HG02610 (cell line): ENCODE measurements around the gene GPATCH8.
"Not testable (repeated sequence)": the region's sequence is repeated elsewhere in the genome, so short reads cannot be mapped to it uniquely, and the experiment has no call there.

Experiments
- ATAC-seq: cut with Tn5 transposase; IDR thresholded peaks from one replicate; pipeline ENCODE4 v1.9.1; 2021; ENCODE audit warnings: mild to moderate bottlenecking, moderate library complexity; ENCODE audit not compliant: unreplicated experiment

The GPATCH8 gene

DNA sequence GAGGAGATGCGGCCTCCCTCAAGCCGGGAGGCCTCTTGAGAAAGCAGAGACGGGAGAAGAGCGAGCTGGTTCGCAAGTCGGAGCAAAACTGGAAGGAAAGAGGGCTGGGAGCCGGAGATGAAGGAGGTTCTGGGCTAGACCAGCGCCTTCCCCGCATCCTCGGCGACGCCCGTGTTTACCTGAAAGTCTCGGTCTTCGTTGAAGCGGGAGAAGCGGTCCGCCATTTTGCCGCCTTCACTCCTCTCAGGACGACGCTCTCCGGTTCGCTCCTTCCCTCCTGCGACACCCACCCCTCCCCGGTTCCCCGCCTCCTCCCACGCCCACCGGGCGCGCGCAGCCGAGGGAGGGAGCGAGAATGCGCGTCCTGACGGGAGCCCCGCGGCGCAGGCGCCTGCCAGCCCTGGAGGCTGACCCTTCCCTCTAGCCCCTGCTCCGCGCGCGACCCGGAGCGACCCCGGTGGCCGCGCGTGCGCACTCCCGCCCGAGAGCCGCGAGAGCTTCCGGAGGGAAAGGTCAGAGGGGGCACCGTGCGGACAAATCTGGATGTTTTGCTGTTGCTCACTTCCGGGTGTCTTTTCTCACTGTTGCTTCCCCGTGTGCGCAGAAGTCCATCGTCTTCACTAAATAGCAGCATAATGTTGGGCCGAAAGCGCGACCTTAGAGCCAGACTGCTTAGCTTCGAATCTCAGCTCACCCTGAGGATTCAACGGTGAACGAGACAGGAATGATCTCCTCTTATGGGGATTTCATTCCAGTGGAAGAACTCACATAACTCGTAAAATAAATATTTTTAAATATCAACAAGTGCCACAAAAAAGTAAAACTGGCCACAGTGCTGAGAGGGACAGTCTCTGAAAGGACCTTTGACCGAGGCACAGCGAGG is at the start of gene GPATCH8:
GPATCH8 (minus strand) TSS at position 260 of the 883 bp plus-strand sequence; CDS start at position 224, 36 bp downstream.
- peak; percentile 85 for ATAC-seq

DNA sequence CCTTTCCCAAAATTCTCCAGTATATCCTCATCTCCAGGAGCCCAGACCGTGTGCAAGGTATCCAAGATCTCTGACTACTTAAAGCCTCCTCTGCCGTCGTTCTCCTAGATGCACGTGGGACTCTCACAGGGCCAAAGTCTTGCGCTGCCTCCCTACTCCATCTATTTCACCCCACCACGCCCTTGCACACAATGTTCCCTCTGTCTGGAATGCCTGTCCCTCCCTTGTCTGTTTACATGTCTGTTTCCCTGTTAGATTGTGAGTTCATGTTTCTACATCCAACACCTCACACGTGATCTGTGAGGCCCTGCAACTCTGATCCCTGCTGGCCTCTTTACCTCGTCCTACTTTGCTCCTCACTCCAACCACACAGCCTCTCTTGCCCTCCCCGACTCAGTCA is 49.2 kb upstream of the GPATCH8 start:
- ATAC-seq, result no peak

DNA sequence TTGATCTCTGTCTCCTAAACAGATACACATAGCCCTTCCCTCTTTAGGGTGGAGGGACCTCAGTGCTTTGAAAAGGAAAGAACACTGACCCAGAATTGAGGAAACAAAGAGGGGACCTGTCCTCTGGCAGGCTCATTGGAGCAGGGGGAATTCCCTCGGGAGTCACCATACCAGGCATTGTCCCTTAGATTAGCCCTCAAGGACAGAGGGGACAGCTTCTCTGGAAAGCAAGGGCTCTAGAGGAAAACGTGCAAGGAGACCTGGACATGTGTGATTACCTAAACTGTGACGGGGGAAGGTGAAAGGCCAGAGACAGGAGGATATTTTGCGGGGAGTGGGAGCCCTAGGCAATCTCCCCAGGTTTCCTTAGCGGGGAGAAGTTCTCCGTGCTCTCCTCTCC is 46.5 kb upstream of the GPATCH8 start:
- no peak for ATAC-seq

- no peak for ATAC-seq
These were observed 45.4 kb upstream of the GPATCH8 start for GRCh38 chr17:44548376-44549230.

DNA sequence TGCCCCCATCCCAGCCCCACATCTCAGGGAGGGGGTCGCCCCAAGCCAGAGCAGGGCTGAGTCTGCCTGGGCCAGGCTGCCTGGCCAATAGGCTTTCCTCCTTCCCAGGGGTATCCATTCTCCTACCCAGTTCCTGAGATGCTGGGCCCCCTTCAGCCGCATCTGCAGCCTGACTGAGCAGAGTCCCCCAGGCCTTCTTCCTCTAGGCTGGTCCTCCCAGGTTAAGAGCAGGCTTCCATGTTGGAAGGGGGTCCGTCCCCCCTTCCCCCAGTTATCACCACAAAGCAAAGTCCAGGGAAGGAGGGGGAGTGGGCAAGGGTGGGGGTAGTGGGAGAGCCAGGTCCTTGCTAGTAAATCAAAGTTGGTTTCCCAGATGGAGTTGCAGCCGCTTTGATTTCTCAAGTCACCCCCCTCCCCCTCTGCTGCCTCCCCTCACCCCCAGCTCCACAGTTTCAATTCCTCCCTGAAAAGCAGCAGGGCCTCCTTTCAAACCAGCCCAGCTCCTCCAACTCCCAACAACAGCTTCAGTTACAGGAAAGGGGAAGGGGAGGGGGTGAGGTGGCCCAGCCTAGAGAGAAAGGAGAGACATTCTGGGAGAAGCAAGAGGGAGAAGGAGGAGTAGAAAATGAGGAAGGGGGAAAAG is 44.5 kb upstream of the GPATCH8 start:
- no peak for ATAC-seq

GRCh38 chr17:44546671-44547606 is 43.7 kb upstream of the GPATCH8 start:
- no peak for ATAC-seq

GRCh38 chr17:44543905-44544523 is 40.8 kb upstream of the GPATCH8 start:
- no peak for ATAC-seq

- no peak for ATAC-seq
These were observed 40.2 kb upstream of the GPATCH8 start for GRCh38 chr17:44543213-44543904.

- no peak for ATAC-seq
These were observed 38.8 kb upstream of the GPATCH8 start for GRCh38 chr17:44541884-44542581.

GRCh38 chr17:44540246-44541084 is 37.3 kb upstream of the GPATCH8 start:
- ATAC-seq, result no peak

GRCh38 chr17:44539673-44540072 is 36.5 kb upstream of the GPATCH8 start:
- ATAC-seq, result no peak

- ATAC-seq, result not testable (repeated sequence)
These were observed 34.7 kb upstream of the GPATCH8 start for GRCh38 chr17:44537922-44538321.

DNA sequence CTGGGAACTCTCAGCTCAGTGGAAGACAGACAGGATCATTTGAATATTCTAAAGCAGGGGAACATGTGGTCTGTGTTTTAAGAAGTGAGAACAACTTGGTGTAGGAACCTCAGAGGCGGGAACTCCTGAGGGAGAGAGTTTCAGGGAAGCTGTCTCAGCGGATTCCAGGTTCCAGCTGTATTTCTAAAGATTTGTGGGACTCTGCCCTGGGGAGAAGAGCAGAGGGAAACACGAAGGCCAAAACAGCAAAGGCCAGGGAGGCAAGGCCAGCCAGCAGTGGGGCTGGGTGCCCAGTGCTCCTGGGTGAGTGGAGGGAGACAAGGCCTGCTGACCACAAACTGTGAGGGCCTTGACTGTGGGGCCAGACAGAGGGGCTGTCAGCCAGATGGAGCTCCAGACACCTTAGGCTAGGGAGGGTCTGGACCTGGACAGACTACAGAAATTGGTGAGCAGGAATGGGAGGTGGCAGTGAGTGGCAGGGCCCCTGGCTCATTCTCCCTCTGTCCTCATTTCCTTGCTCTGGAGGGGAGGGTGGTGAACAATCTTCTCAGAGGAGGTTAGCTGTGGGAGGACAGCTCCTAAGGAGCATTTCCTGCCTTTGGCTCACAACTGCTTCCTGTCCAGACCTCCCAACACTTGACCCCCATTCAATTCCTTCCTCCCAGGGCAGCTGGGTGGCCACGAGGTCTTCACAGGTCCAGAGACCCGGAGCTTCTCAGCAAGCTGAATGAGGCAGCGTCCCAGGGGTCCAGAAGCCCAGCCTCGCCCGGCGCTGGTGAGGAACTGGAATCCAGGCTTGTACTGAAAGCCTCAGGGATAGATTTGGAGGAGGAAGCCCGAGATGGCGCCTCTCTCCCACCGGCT is 33.1 kb upstream of the GPATCH8 start:
- no peak for ATAC-seq

DNA sequence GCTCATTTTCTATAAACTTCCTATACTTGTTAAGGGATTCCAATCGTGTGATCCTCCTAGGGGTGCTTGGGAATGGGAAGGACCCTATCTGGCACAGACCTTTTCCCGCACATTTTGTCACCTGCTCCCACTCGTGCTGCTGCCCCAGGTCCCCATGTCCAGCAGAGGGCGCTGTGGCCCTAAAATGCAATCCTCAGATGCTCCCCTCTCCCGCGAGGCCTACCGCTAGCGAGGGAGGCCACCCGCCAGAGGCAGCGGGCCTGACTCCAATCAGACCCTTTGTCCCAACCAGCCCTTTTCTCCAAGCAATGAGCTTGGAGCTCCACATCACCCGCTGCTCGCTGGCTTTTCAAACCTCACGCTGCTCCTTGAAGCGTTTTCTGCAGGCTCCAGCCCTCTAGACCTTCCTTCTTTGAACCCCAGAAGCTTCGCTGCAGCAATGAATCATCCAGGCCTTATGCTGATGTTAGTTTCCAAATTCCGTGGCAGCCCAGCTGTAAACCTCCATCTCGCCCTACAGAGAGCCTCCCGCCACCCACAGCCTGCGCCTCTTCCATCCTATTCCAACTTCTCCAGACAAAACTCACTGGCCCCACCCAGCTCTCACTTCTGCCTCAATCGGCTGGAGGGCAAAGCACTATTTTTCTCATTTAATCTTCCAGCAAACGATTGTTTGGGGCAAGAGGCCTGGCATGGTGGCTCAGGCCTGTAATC is 30.5 kb upstream of the GPATCH8 start:
- no peak for ATAC-seq

DNA sequence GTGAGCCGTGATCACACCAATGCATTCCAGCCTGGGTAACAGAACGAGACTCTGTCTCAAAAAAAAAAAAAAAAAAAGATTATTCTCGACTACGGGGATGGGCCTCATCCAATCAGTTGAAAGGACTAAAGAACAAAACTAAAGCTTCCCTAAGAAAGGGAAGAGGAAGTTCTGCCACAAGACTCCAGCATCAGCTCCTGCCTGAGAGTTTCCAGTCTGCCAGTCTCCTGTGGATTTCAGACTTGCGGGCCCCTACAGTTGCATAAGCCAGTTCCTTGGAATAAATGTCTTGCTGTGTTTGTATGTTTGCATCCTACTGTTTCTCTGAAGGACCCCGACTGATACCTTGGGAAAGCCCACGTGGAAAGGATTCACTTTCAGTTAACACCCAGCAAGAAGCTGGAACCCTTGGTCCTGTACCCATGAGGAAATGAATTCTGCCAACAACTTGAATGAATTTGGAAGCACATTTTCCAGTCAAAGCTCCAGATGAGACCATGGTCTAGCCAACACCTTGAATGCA is 27.8 kb upstream of the GPATCH8 start:
- no peak for ATAC-seq

- no peak for ATAC-seq
These were observed 26.7 kb upstream of the GPATCH8 start for GRCh38 chr17:44529864-44530263.
